Measurements from ENCODE around the gene FAIM2.

The FAIM2 gene

GRCh38 chr12:49944046-49944445, 40.3 kb upstream of the FAIM2 start:
- TF ChIP-seq ZFX (IDR thresholded peaks at IDR 0.05), result no peak
- TF ChIP-seq CTCF (conservative IDR thresholded peaks at IDR 0.05), result no peak
- H3K27ac ChIP-seq, result no peak overlapping the region

GRCh38 chr12:49943625-49943960, 39.9 kb upstream of the FAIM2 start:
- no peak overlapping the region; the same call in 1 of the 2 replicates for H3K27ac ChIP-seq
- TF ChIP-seq CTCF (conservative IDR thresholded peaks at IDR 0.05), result no peak
- TF ChIP-seq ZFX (IDR thresholded peaks at IDR 0.05), result no peak

GRCh38 chr12:49942921-49943624, 39.4 kb upstream of the FAIM2 start:
- H3K27ac ChIP-seq, result no peak overlapping the region; the same call in 1 of the 2 replicates
- TF ChIP-seq ZFX (IDR thresholded peaks at IDR 0.05) (no peak), CTCF (conservative IDR thresholded peaks at IDR 0.05) (no peak)

GRCh38 chr12:49942512-49942893, 38.8 kb upstream of the FAIM2 start:
- H3K27ac ChIP-seq, result no peak overlapping the region
- no peak for TF ChIP-seq CTCF (conservative IDR thresholded peaks at IDR 0.05)
- TF ChIP-seq ZFX (IDR thresholded peaks at IDR 0.05), result no peak

- TF ChIP-seq CTCF (conservative IDR thresholded peaks at IDR 0.05) (no peak), ZFX (IDR thresholded peaks at IDR 0.05) (no peak)
- no peak overlapping the region for H3K27ac ChIP-seq
These were observed 38.1 kb upstream of the FAIM2 start for GRCh38 chr12:49941556-49942511.

- TF ChIP-seq ZFX (IDR thresholded peaks at IDR 0.05) (no peak), CTCF (conservative IDR thresholded peaks at IDR 0.05) (no peak)
- H3K27ac ChIP-seq, result no peak overlapping the region
These were observed 36.0 kb upstream of the FAIM2 start for GRCh38 chr12:49939707-49940106.

- no peak overlapping the region for H3K27ac ChIP-seq
These were observed 35.6 kb upstream of the FAIM2 start for GRCh38 chr12:49939307-49939706.

More at GRCh38 chr12:49939307-49939706, 35.6 kb upstream of the FAIM2 start:
- TF ChIP-seq CTCF (conservative IDR thresholded peaks at IDR 0.05) (no peak), ZFX (IDR thresholded peaks at IDR 0.05) (no peak)

Measured in C4-2B (cell line).